Fibroblast of lung (primary cell): ENCODE results near the gene PILRA.

ENCODE experiments used
- CTCF ChIP-seq, 2 donors: IDR thresholded peaks in 1 of 2; conservative IDR thresholded peaks in 1 of 2; 1 replicate in 1 of 2; 2 replicates in 1 of 2; pipeline ENCODE4 v1.5.1; 2011 to 2012; ENCODE audit warnings: low read length in 2 of 2, control low read depth in 1 of 2, inconsistent platforms in 1 of 2, low read depth in 1 of 2, mild to moderate bottlenecking in 1 of 2
- EZH2 ChIP-seq: IDR thresholded peaks from 2 replicates; pipeline ENCODE4 v1.5.1; 2012; ENCODE audit warnings: low read length, control low read depth, mild to moderate bottlenecking; ENCODE audit errors: missing control alignments

- TF ChIP-seq CTCF (conservative IDR thresholded peaks at IDR 0.05 in 1 of 2, IDR thresholded peaks at IDR 0.05 in 1 of 2; ENCODE audit: low read depth in 1 of 2, low read length in 2 of 2) (no peak), EZH2 (no peak)
Measured at GRCh38 chr7:100352984-100353684, 20.2 kb upstream of the PILRA start.
